ENCODE data around the gene FAM131A.

DNA sequence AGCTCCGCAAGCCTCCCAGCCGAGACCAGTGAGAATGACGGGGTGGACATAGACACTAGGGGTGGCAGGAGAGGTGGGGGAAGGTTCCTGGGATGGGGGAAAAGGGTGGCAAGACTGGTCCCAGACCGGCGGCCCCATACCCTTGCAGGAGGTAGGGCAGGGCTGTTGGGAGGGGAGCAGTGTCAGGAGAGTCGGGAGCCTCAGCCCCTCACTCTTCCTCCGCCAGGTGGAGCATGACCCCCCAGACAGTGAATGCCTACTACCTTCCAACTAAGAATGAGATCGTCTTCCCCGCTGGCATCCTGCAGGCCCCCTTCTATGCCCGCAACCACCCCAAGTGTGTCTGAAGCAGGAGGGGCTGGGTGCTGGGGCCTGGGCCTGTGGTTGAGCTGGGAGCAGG lies 47.1 kb upstream of the FAM131A start:
- TF ChIP-seq, protein P1, sequence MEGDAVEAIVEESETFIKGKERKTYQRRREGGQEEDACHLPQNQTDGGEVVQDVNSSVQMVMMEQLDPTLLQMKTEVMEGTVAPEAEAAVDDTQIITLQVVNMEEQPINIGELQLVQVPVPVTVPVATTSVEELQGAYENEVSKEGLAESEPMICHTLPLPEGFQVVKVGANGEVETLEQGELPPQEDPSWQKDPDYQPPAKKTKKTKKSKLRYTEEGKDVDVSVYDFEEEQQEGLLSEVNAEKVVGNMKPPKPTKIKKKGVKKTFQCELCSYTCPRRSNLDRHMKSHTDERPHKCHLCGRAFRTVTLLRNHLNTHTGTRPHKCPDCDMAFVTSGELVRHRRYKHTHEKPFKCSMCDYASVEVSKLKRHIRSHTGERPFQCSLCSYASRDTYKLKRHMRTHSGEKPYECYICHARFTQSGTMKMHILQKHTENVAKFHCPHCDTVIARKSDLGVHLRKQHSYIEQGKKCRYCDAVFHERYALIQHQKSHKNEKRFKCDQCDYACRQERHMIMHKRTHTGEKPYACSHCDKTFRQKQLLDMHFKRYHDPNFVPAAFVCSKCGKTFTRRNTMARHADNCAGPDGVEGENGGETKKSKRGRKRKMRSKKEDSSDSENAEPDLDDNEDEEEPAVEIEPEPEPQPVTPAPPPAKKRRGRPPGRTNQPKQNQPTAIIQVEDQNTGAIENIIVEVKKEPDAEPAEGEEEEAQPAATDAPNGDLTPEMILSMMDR (IDR thresholded peaks at IDR 0.05): no peak
- TF ChIP-seq POLR2A (IDR thresholded peaks at IDR 0.05): no peak
- no peak for TF ChIP-seq POLR2AphosphoS5 (IDR thresholded peaks at IDR 0.05; ENCODE audit: insufficient read depth in 1 of 2, low read depth in 1 of 2)
